HG03442 (cell line): Measurements from ENCODE around the gene CRADD.

Experiments used
- ATAC-seq: cut with Tn5 transposase; IDR thresholded peaks from one replicate; pipeline ENCODE4 v1.9.1; 2021; ENCODE audit warnings: mild to moderate bottlenecking, moderate library complexity; ENCODE audit not compliant: unreplicated experiment

Gene CRADD

GRCh38 chr12:93802698-93803423, 125.7 kb downstream of the CRADD start:
- ATAC-seq, result no peak

GRCh38 chr12:93803424-93803807, 126.2 kb downstream of the CRADD start:
- no peak for ATAC-seq

- ATAC-seq, result no peak
Observed at GRCh38 chr12:93804392-93805179, 127.4 kb downstream of the CRADD start.

GRCh38 chr12:93805736-93806141, 128.6 kb downstream of the CRADD start:
- no peak for ATAC-seq

GRCh38 chr12:93807354-93807753, 130.2 kb downstream of the CRADD start:
- ATAC-seq, result no peak

GRCh38 chr12:93808169-93808899, 131.2 kb downstream of the CRADD start:
- no peak for ATAC-seq

- ATAC-seq, result no peak
Observed at GRCh38 chr12:93812626-93813025, 135.5 kb downstream of the CRADD start.

GRCh38 chr12:93813186-93813585, 136.0 kb downstream of the CRADD start:
- ATAC-seq, result no peak

- no peak for ATAC-seq
Observed at GRCh38 chr12:93813972-93814821, 137.0 kb downstream of the CRADD start.

GRCh38 chr12:93818488-93819049, 141.4 kb downstream of the CRADD start:
- ATAC-seq, result no peak

- no peak for ATAC-seq
Observed at GRCh38 chr12:93819050-93819491, 141.9 kb downstream of the CRADD start.

GRCh38 chr12:93823616-93824391, 146.6 kb downstream of the CRADD start:
- ATAC-seq, result no peak

- no peak for ATAC-seq
Observed at GRCh38 chr12:93824514-93825500, 147.6 kb downstream of the CRADD start.

- ATAC-seq, result no peak
Observed at GRCh38 chr12:93825501-93825888, 148.3 kb downstream of the CRADD start.

- no peak for ATAC-seq
Observed at GRCh38 chr12:93825931-93826555, 148.9 kb downstream of the CRADD start.

- ATAC-seq, result no peak
Observed at GRCh38 chr12:93827179-93827578, 150.0 kb downstream of the CRADD start.

GRCh38 chr12:93827669-93828068, 150.5 kb downstream of the CRADD start:
- no peak for ATAC-seq

GRCh38 chr12:93829016-93829415, 151.8 kb downstream of the CRADD start:
- no peak for ATAC-seq
